ENCODE results near the gene INCENP.

Gene INCENP

GRCh38 chr11:62088331-62088933 is 35.4 kb upstream of the INCENP start:
- TF ChIP-seq CTCF (IDR thresholded peaks at IDR 0.05; ENCODE audit: low read length, missing control alignments): no peak
- no peak overlapping the region for H3K4me3 ChIP-seq (replicated peaks; ENCODE audit: low read depth, low read length)
- no peak for DNase-seq (ENCODE audit: low read depth)

GRCh38 chr11:62103141-62103540 is 20.7 kb upstream of the INCENP start:
- no peak overlapping the region for H3K4me3 ChIP-seq (replicated peaks; ENCODE audit: low read depth, low read length)
- TF ChIP-seq CTCF (IDR thresholded peaks at IDR 0.05; ENCODE audit: low read length, missing control alignments): no peak
- DNase-seq (ENCODE audit: low read depth): no peak

- DNase-seq (ENCODE audit: low read depth): no peak
- no peak overlapping the region for H3K4me3 ChIP-seq (replicated peaks; ENCODE audit: low read depth, low read length)
- TF ChIP-seq CTCF (IDR thresholded peaks at IDR 0.05; ENCODE audit: low read length, missing control alignments): no peak
These were observed 19.8 kb upstream of the INCENP start for GRCh38 chr11:62103986-62104385.

GRCh38 chr11:62104816-62105653 is 18.8 kb upstream of the INCENP start:
- TF ChIP-seq CTCF (IDR thresholded peaks at IDR 0.05; ENCODE audit: low read length, missing control alignments): no peak
- peak; percentile 91 for DNase-seq (ENCODE audit: low read depth)
- H3K4me3 ChIP-seq (replicated peaks; ENCODE audit: low read depth, low read length): peak overlapping the region; percentile 22

- DNase-seq (ENCODE audit: low read depth): peak; percentile 72
- TF ChIP-seq CTCF (IDR thresholded peaks at IDR 0.05; ENCODE audit: low read length, missing control alignments): no peak
- peak overlapping the region; percentile 22 for H3K4me3 ChIP-seq (replicated peaks; ENCODE audit: low read depth, low read length)
These were observed 18.1 kb upstream of the INCENP start for GRCh38 chr11:62105667-62106191.

GRCh38 chr11:62108017-62108750 is 15.6 kb upstream of the INCENP start:
- H3K4me3 ChIP-seq (replicated peaks; ENCODE audit: low read depth, low read length): no peak overlapping the region
- TF ChIP-seq CTCF (IDR thresholded peaks at IDR 0.05; ENCODE audit: low read length, missing control alignments): peak; percentile 81
- DNase-seq (ENCODE audit: low read depth): peak; percentile 85
